SK-N-MC (cell line): ENCODE data around the gene ABLIM3.

Experiments used
- DNase-seq: peaks from one replicate; pipeline ENCODE4 v3.0.0-alpha.2; 2011; ENCODE audit warnings: low read depth, low spot score
- H3K27ac ChIP-seq: fragments of 200-600 bp; sonication (generic); 2 replicates; pipeline ENCODE4 v1.5.1; 2016; ENCODE audit warnings: mixed run types
- H3K36me3 ChIP-seq: fragments of 200-600 bp; sonication (generic); 2 replicates; pipeline ENCODE4 v1.6.1; 2017; ENCODE audit warnings: antibody characterized with exemption, low read length, mixed read lengths; ENCODE audit not compliant: insufficient read depth
- H3K4me3 ChIP-seq: fragments of 200-600 bp; sonication (generic); 2 replicates; pipeline ENCODE4 v1.5.1; 2016
- H3K9ac ChIP-seq: fragments of 200-600 bp; sonication (generic); 2 replicates; pipeline ENCODE4 v1.8.0; 2017; ENCODE audit warnings: mixed run types, mixed read lengths; ENCODE audit not compliant: insufficient read length
- H3K9me3 ChIP-seq: fragments of 200-600 bp; sonication (generic); 2 replicates; pipeline ENCODE4 v1.6.1; 2017; ENCODE audit warnings: low read depth, mild to moderate bottlenecking, antibody characterized with exemption, low read length, moderate library complexity, mixed read lengths
- EZH2 ChIP-seq: fragments of 200-600 bp; sonication (generic); IDR thresholded peaks from one replicate; pipeline ENCODE4 v1.6.1; 2017; ENCODE audit warnings: antibody characterized with exemption
- FOXP2 ChIP-seq: optimal IDR thresholded peaks from 2 replicates; pipeline ENCODE3; 2011; ENCODE audit warnings: mild to moderate bottlenecking, moderate library complexity; ENCODE audit not compliant: insufficient read depth; ENCODE audit errors: extremely low read length, control extremely low read depth
- POLR2AphosphoS5 ChIP-seq: IDR thresholded peaks from 2 replicates; pipeline ENCODE4 v1.6.1; 2012; ENCODE audit warnings: mild to moderate bottlenecking, low read depth, low read length, borderline replicate concordance

ABLIM3 gene

DNA sequence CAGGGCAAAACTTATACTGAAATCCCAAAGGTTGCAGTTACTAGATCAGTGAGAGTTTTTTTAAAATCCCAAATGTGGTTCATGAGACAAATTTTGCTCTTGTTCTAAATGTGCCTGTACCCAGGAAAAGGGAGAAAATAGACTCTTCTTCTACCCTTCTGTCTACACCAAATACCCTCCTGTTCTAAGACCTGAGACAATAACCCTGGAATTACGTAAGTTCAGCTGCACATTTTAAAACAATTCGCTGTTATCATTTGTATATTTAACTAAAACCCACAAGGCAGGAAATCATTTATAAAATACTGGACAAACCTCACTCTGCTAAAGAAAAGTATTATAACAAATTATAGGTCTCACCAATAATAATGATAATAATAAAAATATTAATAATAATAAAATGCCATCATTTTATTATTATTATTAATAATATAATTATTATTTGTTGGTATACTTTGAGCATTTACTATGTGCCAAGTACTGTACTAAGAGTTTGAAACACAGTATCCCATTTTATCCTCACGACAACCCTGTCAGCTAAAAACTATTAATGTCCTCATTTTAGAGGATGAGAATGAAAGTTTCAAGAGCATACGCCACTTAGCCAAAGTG, 80.5 kb downstream of the ABLIM3 start:
- no peak for TF ChIP-seq EZH2
- TF ChIP-seq POLR2AphosphoS5, result no peak
- no peak for TF ChIP-seq FOXP2
- H3K4me3 ChIP-seq, result no peak overlapping the region
- DNase-seq, result no peak
- no peaks in the 10 kb centered on the region for H3K9me3 ChIP-seq
- no peaks in the 10 kb centered on the region for H3K36me3 ChIP-seq
- no peak overlapping the region for H3K27ac ChIP-seq
- no peak overlapping the region for H3K9ac ChIP-seq

GRCh38 chr5:149223081-149223848, 82.0 kb downstream of the ABLIM3 start:
- H3K9ac ChIP-seq, result no peak overlapping the region
- no peaks in the 10 kb centered on the region for H3K36me3 ChIP-seq
- DNase-seq, result no peak
- no peak overlapping the region for H3K27ac ChIP-seq
- no peak overlapping the region for H3K4me3 ChIP-seq
- no peak for TF ChIP-seq EZH2
- H3K9me3 ChIP-seq, result no peaks in the 10 kb centered on the region

- Histone ChIP-seq H3K27ac (no peak overlapping the region), H3K36me3 (no peaks in the 10 kb centered on the region), H3K4me3 (no peak overlapping the region), H3K9ac (no peak overlapping the region), H3K9me3 (no peaks in the 10 kb centered on the region)
- DNase-seq, result no peak
- TF ChIP-seq FOXP2 (no peak), EZH2 (no peak), POLR2AphosphoS5 (no peak)
Measured at GRCh38 chr5:149224282-149224681, 83.0 kb downstream of the ABLIM3 start.

DNA sequence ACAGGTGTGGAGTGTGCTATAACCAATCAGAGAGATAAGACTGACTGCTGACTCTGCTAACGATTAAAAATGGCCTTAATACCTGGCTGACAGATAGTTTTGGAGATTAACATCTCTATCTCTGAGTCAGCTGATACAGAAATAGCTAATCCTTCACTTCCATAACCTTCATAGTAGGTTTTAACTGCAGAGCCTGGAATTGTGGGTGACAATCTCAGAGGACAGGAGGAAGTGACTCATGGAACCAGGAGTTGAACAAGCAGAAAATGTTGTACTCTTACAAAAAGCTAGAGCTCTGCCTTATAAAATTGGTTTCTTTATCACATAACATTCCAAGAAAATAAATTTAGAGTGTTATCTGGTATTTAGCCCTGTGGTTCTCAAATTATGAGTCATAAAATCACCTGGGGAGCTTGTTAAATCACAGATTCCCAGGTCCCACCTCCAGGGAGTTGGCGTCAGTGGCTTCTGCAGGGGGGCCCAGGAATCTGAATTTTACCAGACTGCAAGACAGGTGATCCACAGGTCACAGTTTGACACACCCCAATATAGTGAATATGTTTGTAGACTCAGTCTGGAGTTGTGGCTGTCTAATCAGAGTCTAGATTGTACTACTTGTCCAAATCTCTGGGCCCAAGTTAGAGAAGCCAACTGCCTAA, 86.0 kb downstream of the ABLIM3 start:
- TF ChIP-seq EZH2 (no peak), POLR2AphosphoS5 (no peak), FOXP2 (no peak)
- Histone ChIP-seq H3K9me3 (no peaks in the 10 kb centered on the region), H3K36me3 (no peaks in the 10 kb centered on the region), H3K4me3 (no peak overlapping the region), H3K9ac (no peak overlapping the region), H3K27ac (no peak overlapping the region)
- DNase-seq, result no peak

DNA sequence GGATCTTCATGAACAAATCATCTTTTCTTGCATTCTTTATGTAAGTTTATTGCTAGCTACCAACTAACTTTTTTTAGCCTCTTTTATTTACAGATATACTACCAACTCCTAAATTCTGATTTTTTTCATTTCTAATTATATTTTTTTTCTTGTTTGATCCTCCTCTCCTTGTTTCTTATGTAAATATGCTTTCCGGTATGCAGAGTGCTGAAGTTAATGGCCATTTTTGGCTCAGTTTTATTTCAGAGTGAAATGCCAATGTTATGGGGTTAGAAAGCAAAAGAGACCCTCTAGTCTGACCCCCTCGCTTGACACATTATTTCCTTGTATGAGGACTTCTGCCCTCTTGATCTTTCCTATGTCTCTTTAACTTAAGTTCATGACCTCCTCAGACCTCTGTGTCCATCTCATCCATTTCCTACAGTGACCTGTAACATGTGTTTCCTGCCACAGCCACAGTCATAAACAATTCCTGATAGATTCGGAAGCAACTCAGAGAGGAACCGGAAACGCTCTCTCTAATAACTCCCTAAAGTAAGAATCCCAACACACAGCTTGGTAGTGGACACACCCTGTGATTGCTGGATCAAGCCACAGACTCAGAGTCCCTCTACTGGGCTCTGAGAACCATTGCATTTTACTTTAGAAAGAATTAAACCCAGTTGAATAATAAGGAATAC, 87.5 kb downstream of the ABLIM3 start:
- DNase-seq, result no peak
- TF ChIP-seq EZH2 (no peak), FOXP2 (no peak), POLR2AphosphoS5 (no peak)
- Histone ChIP-seq H3K9me3 (no peaks in the 10 kb centered on the region), H3K27ac (no peak overlapping the region), H3K9ac (no peak overlapping the region), H3K36me3 (no peaks in the 10 kb centered on the region), H3K4me3 (no peak overlapping the region)

DNA sequence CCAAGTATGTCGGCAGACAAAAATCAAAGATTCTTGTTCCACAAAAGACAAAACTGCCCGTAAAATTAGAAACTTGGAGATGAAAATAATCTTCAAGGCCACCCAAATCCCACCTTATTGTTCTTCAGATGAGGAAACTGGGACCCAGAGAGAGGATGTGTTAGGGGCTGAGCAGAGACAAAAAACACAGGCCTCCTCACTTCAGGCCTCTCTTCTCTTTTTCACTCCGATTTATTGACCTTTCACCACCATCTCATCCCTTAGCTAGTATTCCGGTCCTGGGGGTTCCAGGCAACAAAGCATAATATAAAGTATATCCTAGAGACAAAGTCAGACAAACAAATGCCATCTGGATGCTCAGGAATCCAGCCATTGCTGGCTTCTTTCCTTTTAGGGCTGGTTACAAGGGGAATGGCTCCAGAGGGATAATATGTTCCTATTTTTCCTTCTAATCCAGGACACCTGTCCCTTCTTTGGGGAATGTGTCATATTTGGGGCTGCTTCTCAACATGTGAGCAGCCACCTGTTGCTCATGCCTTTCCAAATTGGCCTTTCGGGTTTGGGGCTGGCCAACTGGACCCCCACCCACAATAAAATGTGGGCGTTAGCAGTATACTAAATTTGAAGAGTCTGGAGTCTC, 88.1 kb downstream of the ABLIM3 start:
- Histone ChIP-seq H3K4me3 (no peak overlapping the region), H3K36me3 (no peaks in the 10 kb centered on the region), H3K9ac (no peak overlapping the region), H3K27ac (no peak overlapping the region), H3K9me3 (no peaks in the 10 kb centered on the region)
- DNase-seq, result no peak
- no peak for TF ChIP-seq FOXP2
- TF ChIP-seq EZH2, result no peak
- no peak for TF ChIP-seq POLR2AphosphoS5

DNA sequence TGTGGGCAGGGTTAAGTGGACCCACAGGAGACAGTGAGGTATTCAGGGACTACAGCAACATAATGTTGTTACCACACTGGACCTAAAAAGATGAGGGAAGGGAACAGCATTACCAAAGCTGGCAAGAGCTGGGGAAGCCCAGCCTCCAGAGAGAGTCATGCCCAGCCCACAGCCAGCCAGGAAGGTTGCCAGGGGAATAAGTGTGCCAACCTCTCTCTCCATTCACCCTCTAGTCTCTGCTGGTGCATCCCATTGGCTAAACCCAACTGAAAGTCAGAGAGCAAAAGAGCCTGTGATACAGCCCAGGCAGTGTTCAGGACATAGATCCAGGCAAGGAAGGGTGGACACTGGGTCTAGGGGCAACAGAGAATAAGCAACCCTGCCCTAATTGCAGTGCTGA, 94.5 kb downstream of the ABLIM3 start:
- no peak overlapping the region for H3K9ac ChIP-seq
- no peak for DNase-seq
- TF ChIP-seq POLR2AphosphoS5, result no peak
- no peak for TF ChIP-seq EZH2
- TF ChIP-seq FOXP2, result no peak
- H3K36me3 ChIP-seq, result no peaks in the 10 kb centered on the region
- H3K9me3 ChIP-seq, result no peaks in the 10 kb centered on the region
- no peak overlapping the region for H3K27ac ChIP-seq
- H3K4me3 ChIP-seq, result no peak overlapping the region

GRCh38 chr5:149237662-149238061, 96.4 kb downstream of the ABLIM3 start:
- no peaks in the 10 kb centered on the region for H3K9me3 ChIP-seq
- no peak overlapping the region for H3K4me3 ChIP-seq
- H3K9ac ChIP-seq, result no peak overlapping the region
- DNase-seq, result no peak
- H3K36me3 ChIP-seq, result no peaks in the 10 kb centered on the region
- H3K27ac ChIP-seq, result no peak overlapping the region
- TF ChIP-seq FOXP2, result no peak
- TF ChIP-seq EZH2, result no peak
- TF ChIP-seq POLR2AphosphoS5, result no peak

DNA sequence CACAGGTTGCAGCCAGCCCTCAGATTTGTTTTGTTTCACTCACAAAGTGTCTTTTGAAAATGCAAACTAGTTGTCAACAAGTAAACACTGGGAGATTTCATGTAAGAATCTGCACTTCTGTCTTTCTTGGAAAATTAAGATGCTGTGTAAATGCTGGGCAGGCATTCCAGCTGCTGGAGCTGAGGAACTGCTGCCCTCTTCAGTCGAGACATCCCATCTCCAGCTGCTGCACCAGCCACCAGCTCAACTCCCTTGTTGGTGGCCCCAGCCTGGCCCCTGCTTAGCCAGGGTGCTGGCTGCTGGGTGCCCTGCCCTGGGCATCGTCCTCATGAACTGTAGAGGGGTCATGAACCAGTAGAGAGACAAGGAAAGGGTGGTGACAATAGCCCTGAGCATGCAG, 97.2 kb downstream of the ABLIM3 start:
- Histone ChIP-seq H3K4me3 (no peak overlapping the region), H3K9me3 (no peaks in the 10 kb centered on the region), H3K9ac (no peak overlapping the region), H3K27ac (no peak overlapping the region), H3K36me3 (no peaks in the 10 kb centered on the region)
- no peak for DNase-seq
- TF ChIP-seq POLR2AphosphoS5, result no peak
- no peak for TF ChIP-seq FOXP2
- TF ChIP-seq EZH2, result no peak
